Fibroblast of mammary gland (primary cell): ENCODE results near the gene KRT76.

Experiments
- DNase-seq: peaks from one replicate; pipeline ENCODE4 v3.0.0-alpha.2; 2010; ENCODE audit warnings: low read depth
- H3K4me3 ChIP-seq: 2 replicates; pipeline ENCODE4 v1.5.1; 2011; ENCODE audit warnings: low read depth, mild to moderate bottlenecking, low read length, moderate library complexity; ENCODE audit not compliant: control insufficient read depth
- TF ChIP-seq, protein P1 (sequence below): conservative IDR thresholded peaks from 2 replicates; pipeline ENCODE4 v1.5.1; 2011; ENCODE audit warnings: low read depth, low read length, inconsistent platforms; ENCODE audit not compliant: control insufficient read depth, insufficient read depth

Gene KRT76

DNA sequence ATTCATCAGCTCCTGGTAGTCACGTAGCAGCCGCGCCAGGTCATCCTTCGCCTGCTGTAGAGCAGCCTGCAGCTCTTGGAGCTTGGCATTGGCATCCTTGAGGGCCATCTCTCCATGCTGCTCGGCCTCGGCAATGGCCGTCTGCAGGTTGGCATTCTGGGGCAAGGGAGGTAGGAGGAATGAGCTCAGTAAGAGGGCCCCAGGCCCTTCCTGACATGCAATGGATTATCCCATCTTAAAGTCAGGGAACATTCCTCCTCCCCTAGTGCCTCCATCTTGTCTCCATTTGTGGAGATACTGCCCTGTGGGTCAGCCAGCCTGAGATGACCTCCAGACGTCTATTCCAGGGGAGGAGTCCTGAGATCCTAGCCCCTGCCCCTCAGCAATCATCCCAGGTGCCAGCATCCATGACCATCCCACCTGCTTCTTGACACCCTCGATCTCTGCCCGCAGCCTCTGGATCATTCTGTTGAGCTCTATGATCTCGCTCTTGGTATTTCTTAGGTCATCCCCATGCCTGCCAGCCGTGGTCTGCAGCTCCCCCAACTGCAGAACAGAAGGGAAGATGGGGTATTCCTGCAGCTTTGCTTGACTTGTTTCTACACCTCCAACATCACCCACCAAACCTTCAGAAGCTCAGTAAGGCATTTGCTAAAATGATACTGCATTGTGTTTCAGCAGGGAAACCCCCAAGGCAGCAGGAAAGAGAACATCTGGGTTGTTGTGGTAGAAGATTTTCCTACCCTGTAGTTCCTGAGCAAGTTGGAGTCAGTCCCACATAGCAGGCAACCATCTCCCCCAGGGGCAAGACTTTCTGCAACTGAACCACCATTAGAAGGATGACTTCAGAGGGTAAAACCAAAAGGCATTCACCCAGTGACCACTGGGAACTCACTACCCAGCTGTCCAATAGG lies 14.4 kb upstream of the KRT76 start:
- no peak overlapping the region for H3K4me3 ChIP-seq
- TF ChIP-seq, protein P1, sequence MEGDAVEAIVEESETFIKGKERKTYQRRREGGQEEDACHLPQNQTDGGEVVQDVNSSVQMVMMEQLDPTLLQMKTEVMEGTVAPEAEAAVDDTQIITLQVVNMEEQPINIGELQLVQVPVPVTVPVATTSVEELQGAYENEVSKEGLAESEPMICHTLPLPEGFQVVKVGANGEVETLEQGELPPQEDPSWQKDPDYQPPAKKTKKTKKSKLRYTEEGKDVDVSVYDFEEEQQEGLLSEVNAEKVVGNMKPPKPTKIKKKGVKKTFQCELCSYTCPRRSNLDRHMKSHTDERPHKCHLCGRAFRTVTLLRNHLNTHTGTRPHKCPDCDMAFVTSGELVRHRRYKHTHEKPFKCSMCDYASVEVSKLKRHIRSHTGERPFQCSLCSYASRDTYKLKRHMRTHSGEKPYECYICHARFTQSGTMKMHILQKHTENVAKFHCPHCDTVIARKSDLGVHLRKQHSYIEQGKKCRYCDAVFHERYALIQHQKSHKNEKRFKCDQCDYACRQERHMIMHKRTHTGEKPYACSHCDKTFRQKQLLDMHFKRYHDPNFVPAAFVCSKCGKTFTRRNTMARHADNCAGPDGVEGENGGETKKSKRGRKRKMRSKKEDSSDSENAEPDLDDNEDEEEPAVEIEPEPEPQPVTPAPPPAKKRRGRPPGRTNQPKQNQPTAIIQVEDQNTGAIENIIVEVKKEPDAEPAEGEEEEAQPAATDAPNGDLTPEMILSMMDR, result no peak
- DNase-seq, result no peak

DNA sequence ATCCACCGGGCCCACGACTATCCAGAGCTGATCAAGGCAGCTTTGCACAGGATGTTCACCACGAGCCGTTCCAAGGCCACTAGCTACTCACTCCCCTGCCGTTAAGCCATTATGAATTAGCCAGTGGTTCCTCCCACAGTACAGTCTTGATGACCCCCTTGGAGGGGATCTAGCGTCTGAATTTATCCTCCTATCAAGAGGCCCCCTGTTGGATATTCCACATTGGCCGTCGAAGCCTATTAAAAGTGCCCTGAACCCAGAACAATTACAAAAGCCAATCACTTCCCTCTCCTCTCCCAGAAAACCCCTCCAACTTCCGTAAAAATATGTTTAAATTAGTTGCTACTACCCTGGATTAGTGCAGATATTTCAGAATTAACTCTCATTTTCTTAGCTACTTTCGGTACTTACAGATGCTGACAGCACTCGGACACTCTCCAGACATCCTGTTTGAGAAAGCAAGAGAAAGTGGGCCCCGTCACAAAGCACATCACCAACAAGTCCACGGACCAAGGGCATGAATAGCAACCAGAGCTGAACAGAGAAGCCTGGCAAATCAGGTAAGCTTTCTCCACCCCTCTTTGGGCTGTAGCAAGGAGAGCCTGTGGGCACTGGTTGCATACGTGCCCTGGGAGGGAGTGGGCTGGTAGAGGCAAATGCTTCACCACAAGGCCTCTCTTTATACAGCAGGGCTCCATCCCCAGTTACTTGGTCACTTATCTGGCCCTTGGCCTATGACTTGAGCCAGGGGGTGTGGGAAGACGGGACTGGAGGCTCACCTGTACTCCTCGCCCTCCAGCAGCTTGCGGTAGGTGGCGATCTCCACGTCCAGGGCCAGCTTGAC lies 13.5 kb upstream of the KRT76 start:
- H3K4me3 ChIP-seq, result no peak overlapping the region
- TF ChIP-seq, protein P1, result no peak
- no peak for DNase-seq

DNA sequence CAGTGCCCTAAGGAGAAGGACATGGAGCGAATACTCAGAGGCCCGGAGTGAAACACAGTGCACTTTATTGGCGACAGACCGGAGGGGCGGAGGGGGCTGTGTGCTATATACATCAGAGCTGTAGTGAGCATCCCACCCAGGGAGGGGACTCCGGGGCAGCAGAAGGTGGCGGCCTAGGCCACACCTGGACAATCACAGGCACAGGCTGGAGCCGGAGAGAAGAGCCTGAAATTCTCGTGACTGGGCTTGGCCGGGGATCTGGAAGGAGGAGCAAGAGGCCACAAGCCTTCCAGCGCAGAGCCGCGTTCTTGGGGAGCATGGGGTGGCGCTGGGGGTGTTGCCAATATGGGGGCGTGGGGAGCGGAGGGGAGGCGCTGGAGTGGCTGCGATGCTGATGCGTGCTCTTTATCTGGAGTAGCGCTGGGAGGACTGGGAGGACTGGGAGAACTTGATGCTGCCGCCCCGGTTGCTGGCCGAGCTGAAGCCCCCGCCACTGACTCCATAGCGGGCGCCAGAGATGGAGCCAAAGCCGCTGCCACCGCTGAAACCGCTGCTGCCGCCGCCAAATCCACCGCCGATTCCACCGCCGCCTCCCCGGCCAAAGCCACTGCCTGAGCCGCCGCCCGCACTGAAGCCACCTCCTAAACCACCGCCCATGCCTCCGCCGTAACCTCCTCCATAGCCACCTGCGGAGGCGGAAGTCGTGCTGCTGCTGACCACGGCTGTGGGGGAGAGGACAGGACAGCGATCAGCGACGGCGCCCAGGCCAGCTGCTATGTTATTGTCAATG lies 12.7 kb upstream of the KRT76 start:
- no peak for DNase-seq
- TF ChIP-seq, protein P1, result no peak
- no peak overlapping the region for H3K4me3 ChIP-seq

DNA sequence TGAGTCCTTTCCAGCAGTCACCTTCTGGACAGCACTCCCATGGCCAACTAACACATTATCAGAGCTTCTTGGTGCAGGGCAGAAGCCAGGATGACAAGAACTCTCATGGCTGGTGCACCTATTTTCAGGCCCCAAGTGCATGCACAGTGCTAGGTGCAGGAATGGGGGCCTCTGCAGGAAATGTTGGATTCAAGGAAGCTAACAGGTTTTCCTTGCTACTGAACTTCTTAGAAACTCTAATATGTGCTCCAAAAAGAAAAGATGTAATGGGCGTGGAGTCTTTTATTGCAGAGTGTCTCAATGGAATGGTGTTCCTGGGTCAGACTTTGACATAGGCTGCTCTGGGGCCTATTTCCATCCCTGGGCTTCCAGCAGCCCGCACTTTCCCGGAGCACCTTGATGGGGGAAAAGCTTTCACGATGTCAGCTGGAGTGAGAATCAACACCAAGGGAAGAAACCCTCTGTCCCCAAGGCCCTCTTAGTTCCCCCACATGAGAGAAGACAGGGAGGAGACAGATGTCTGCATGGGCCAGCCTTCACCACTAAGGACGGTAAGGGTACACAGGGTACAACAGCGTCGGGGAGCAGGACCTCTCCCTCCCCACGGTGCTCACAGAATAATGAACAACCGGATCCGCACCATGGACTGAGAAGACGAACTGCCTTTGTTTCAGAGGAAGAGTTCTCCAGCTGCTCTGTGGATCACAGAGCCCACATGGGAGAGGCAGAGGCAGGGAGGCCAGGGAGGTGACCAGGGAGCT lies 11.9 kb upstream of the KRT76 start:
- no peak for DNase-seq
- TF ChIP-seq, protein P1, result no peak
- no peak overlapping the region for H3K4me3 ChIP-seq

DNA sequence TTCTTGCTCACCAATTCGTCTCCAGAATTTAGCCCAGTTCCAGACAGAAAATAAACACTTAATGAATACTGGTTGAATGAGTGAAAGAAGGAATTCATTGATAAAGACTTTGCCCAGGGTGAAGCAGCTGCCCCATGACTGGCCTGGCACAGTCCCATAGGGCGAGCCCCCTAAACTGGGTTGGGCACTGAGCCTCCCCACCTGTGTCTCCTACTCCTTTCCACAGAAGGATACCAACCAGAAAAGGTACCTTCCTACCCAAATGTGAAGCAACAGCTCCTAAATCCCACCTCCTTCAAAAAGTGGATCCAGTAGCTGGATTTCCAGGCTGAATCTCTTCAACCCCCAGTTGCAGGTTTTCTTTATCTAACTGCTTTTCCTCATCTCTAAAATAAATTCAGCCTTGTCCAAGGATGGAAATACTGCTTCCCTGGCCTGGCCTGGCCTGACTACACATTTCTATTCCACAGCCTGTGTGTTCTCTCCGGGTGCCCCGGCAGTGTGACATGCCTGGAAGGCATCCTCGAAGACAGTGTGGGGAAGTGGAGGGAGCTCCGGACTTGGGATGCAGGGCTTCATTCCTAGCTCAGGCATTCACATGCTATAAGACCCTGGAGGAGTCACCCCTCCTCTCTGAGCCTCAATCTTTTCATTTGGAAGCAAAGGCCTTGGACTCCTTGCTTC lies 11.2 kb upstream of the KRT76 start:
- no peak overlapping the region for H3K4me3 ChIP-seq
- DNase-seq, result no peak
- TF ChIP-seq, protein P1, result no peak
